IMR-90 (cell line): ENCODE results near the gene GNAO1. TPM values are rescaled to one million over a fixed set of nuclear protein-coding genes. Genes with fewer than 3 reads are reported as not detected.

Source experiments
- ATAC-seq: fragments of 200-7000 bp; cut with Tn5 transposase; 2 replicates; pipeline ENCODE4 v1.9.1; 2020; ENCODE audit warnings: low read depth, mild to moderate bottlenecking, moderate library complexity
- BruUV-seq: library from RNA; stranded (reverse); fragments of 400-500 nt; replicated peaks from 2 replicates; lab custom pipeline; 2021; lab: Mats Ljungman, UMichigan
- CTCF ChIA-PET: fragments of 300-600 bp; formaldehyde crosslinking; extraction: SDS; loops from one replicate; lab custom pipeline; 2021; ENCODE audit warnings: antibody characterized with exemption; lab: Yijun Ruan, JAX
- POLR2A ChIA-PET: fragments of 300-600 bp; sonication (Branson Sonifier 250); formaldehyde crosslinking; loops from one replicate; lab custom pipeline; 2022; ENCODE audit warnings: antibody characterized with exemption; ENCODE audit not compliant: unreplicated experiment; lab: Charles Lee
- DNase-seq: peaks from one replicate; pipeline ENCODE4 v3.0.0; 2013
- H2AFZ ChIP-seq: replicated peaks from 2 replicates; pipeline ENCODE3; 2013; ENCODE audit warnings: low read length, mild to moderate bottlenecking; ENCODE audit not compliant: poor library complexity
- H2AK5ac ChIP-seq: 2 replicates; pipeline ENCODE4 v1.6.1; 2013; ENCODE audit warnings: low read depth, low read length, inconsistent platforms
- H2AK9ac ChIP-seq: replicated peaks from 2 replicates; pipeline ENCODE3; 2013; ENCODE audit warnings: mild to moderate bottlenecking, low read depth, low read length, moderate library complexity; ENCODE audit not compliant: poor library complexity
- H2BK120ac ChIP-seq: 2 replicates; pipeline ENCODE4 v1.6.1; 2013; ENCODE audit warnings: low read depth, low read length, inconsistent platforms
- H2BK15ac ChIP-seq: 3 replicates; pipeline ENCODE4 v1.6.1; 2013; ENCODE audit warnings: low read depth, low read length, inconsistent platforms
- H2BK20ac ChIP-seq: 2 replicates; pipeline ENCODE4 v1.6.1; 2013; ENCODE audit warnings: low read depth, mild to moderate bottlenecking, inconsistent platforms, low read length, moderate library complexity
- H2BK5ac ChIP-seq: 2 replicates; pipeline ENCODE4 v1.6.1; 2013; ENCODE audit warnings: mild to moderate bottlenecking, low read depth, low read length, inconsistent platforms; ENCODE audit not compliant: poor library complexity, severe bottlenecking
- H3K14ac ChIP-seq: replicated peaks from 2 replicates; pipeline ENCODE4 v1.6.1; 2013; ENCODE audit warnings: low read depth, low read length, inconsistent platforms
- H3K18ac ChIP-seq: 2 replicates; pipeline ENCODE4 v1.6.1; 2013; ENCODE audit warnings: low read depth, low read length, control low read depth
- H3K23ac ChIP-seq: 2 replicates; pipeline ENCODE4 v1.6.1; 2013; ENCODE audit warnings: low read depth, low read length, inconsistent platforms
- H3K27ac ChIP-seq: 2 replicates; pipeline ENCODE4 v1.5.1; 2013; ENCODE audit warnings: mild to moderate bottlenecking, control low read depth, low read length; ENCODE audit not compliant: insufficient read depth
- H3K27me3 ChIP-seq: 2 replicates; pipeline ENCODE4 v1.6.1; 2013; ENCODE audit warnings: low read length; ENCODE audit not compliant: control insufficient read depth, insufficient read depth
- H3K36me3 ChIP-seq: 2 replicates; pipeline ENCODE4 v1.6.1; 2013; ENCODE audit warnings: low read length, mixed read lengths; ENCODE audit not compliant: control insufficient read depth, insufficient read depth
- H3K4ac ChIP-seq: 2 replicates; pipeline ENCODE4 v1.6.1; 2013; ENCODE audit warnings: low read depth, low read length, inconsistent platforms
- H3K4me1 ChIP-seq: 2 replicates; pipeline ENCODE4 v1.6.1; 2013; ENCODE audit warnings: low read length, mixed read lengths; ENCODE audit not compliant: control insufficient read depth, insufficient read depth
- H3K4me2 ChIP-seq: 2 replicates; pipeline ENCODE4 v1.6.1; 2013; ENCODE audit warnings: low read depth, mild to moderate bottlenecking, control low read depth, low read length, moderate library complexity
- H3K4me3 ChIP-seq: 2 replicates; pipeline ENCODE4 v1.5.1; 2013; ENCODE audit warnings: low read depth, mild to moderate bottlenecking, control low read depth, low read length, moderate library complexity; ENCODE audit not compliant: insufficient read depth
- H3K56ac ChIP-seq: 2 replicates; pipeline ENCODE4 v1.6.1; 2013; ENCODE audit warnings: low read length, inconsistent platforms; ENCODE audit not compliant: insufficient read depth; ENCODE audit errors: extremely low read depth
- H3K79me1 ChIP-seq, 2 experiments: 2 replicates each; pipeline ENCODE4 v1.6.1; 2013; ENCODE audit warnings: low read length in 2 of 2, inconsistent platforms in 1 of 2, low read depth in 1 of 2
- H3K9ac ChIP-seq: 2 replicates; pipeline ENCODE4 v1.6.1; 2013; ENCODE audit warnings: low read depth, low read length, control low read depth
- H3K9me1 ChIP-seq: 2 replicates; pipeline ENCODE4 v1.6.1; 2013; ENCODE audit warnings: low read length, inconsistent platforms; ENCODE audit not compliant: insufficient read depth
- H3K9me3 ChIP-seq: 2 replicates; pipeline ENCODE4 v1.6.1; 2013; ENCODE audit warnings: low read length; ENCODE audit not compliant: control insufficient read depth, insufficient read depth
- H4K20me1 ChIP-seq: 2 replicates; pipeline ENCODE4 v1.6.1; 2013; ENCODE audit warnings: low read length, inconsistent platforms; ENCODE audit not compliant: insufficient read depth
- H4K5ac ChIP-seq: 2 replicates; pipeline ENCODE4 v1.6.1; 2013; ENCODE audit warnings: mild to moderate bottlenecking, low read depth, low read length, control low read depth
- H4K8ac ChIP-seq, 2 experiments: 2 replicates each; pipeline ENCODE4 v1.6.1; 2013; ENCODE audit warnings: low read depth in 2 of 2, low read length in 2 of 2, control low read depth in 1 of 2, inconsistent platforms in 1 of 2
- H4K91ac ChIP-seq: 2 replicates; pipeline ENCODE4 v1.6.1; 2013; ENCODE audit warnings: low read depth, low read length, inconsistent platforms; ENCODE audit not compliant: insufficient read depth
- BHLHE40 ChIP-seq: fragments of 150-350 bp; IDR thresholded peaks from 2 replicates; pipeline ENCODE4 v1.6.1; 2016; ENCODE audit warnings: mild to moderate bottlenecking, low read depth, low read length
- CEBPB ChIP-seq: IDR thresholded peaks from 2 replicates; pipeline ENCODE4 v1.6.1; 2012; ENCODE audit warnings: low read depth, low read length, improper control_type of control experiment
- FOS ChIP-seq: fragments of 150-350 bp; IDR thresholded peaks from 2 replicates; pipeline ENCODE4 v1.6.1; 2016; ENCODE audit warnings: low read depth, low read length
- MAFK ChIP-seq: IDR thresholded peaks from 2 replicates; pipeline ENCODE4 v1.6.1; 2012; ENCODE audit warnings: low read depth, low read length, improper control_type of control experiment
- MAZ ChIP-seq: IDR thresholded peaks from 2 replicates; pipeline ENCODE4 v1.6.1; 2012; ENCODE audit warnings: low read depth, mild to moderate bottlenecking, low read length, improper control_type of control experiment, moderate library complexity, borderline replicate concordance
- MXI1 ChIP-seq: IDR thresholded peaks from 2 replicates; pipeline ENCODE4 v1.6.1; 2012; ENCODE audit warnings: low read depth, mild to moderate bottlenecking, low read length, moderate library complexity, borderline replicate concordance
- NFE2L2 ChIP-seq: fragments of 150-350 bp; IDR thresholded peaks from 2 replicates; pipeline ENCODE4 v1.6.1; 2016; ENCODE audit warnings: low read depth, mild to moderate bottlenecking, low read length
- POLR2A ChIP-seq: IDR thresholded peaks from 2 replicates; pipeline ENCODE4 v1.6.1; 2012; ENCODE audit warnings: mild to moderate bottlenecking, low read depth, low read length
- RCOR1 ChIP-seq: IDR thresholded peaks from 2 replicates; pipeline ENCODE4 v1.6.1; 2012; ENCODE audit warnings: mild to moderate bottlenecking, low read length, improper control_type of control experiment; ENCODE audit not compliant: insufficient replicate concordance
- SMC3 ChIP-seq: fragments of 150-350 bp; IDR thresholded peaks from 2 replicates; pipeline ENCODE4 v1.6.1; 2016; ENCODE audit warnings: low read depth, mild to moderate bottlenecking, antibody characterized with exemption, low read length, moderate library complexity
- WGBS, 2 experiments: methylation state at CpG; one replicate each; pipeline versions ENCODE4 v1.1.5 to v1.1.7; 2013; ENCODE audit warnings: missing lambda C conversion rate in 2 of 2; ENCODE audit not compliant: insufficient read length in 1 of 2; ENCODE audit errors: extremely low coverage in 2 of 2; 5-methylcytosine and 5-hydroxymethylcytosine counted together
- dilution Hi-C: fragments of 300-500 bp; cut with HindIII; formaldehyde crosslinking; loops from one replicate; pipeline ENCODE4 v1.14.3; 2018; ENCODE audit warnings: low sequenced_read_pairs; ENCODE audit not compliant: unreplicated experiment
- in situ Hi-C: fragments of 300-500 bp; cut with MboI; formaldehyde crosslinking; loops from 3 replicates; pipeline ENCODE4 v1.14.3; 2019; ENCODE audit warnings: low sequenced_read_pairs, inconsistent platforms, mixed read lengths
- intact Hi-C: fragments of 100-400 bp; cut with micrococcal nuclease; formaldehyde crosslinking; loops from 2 replicates; pipeline ENCODE4 v1.10.0; 2022
- polyA plus RNA-seq, 3 experiments: library from polyadenylated mRNA; depleted of rRNA; stranded (reverse); fragments of >200 nt; gene quantifications; 2 replicates each; pipeline ENCODE4 v1.2.3, GENCODE V29; 2012; ENCODE audit warnings: low replicate concordance in 1 of 3
- total RNA-seq: library from RNA; depleted of rRNA; stranded (reverse); fragments of >200 nt; gene quantifications from 2 replicates; pipeline ENCODE4 v1.2.3, GENCODE V29; 2012
- TF ChIP-seq, protein P1 (sequence below): fragments of 150-350 bp; IDR thresholded peaks from 2 replicates; pipeline ENCODE4 v1.6.1; 2017; ENCODE audit warnings: mild to moderate bottlenecking, antibody characterized with exemption, low read length, low read depth
- TF ChIP-seq, protein P2 (sequence below): fragments of 150-350 bp; IDR thresholded peaks from 2 replicates; pipeline ENCODE4 v1.6.1; 2016; ENCODE audit warnings: low read depth, mild to moderate bottlenecking, low read length, moderate library complexity, borderline replicate concordance

The GNAO1 gene
- total and polyA plus RNA-seq, 2 of the 4 experiments (the other 2 are of a cell fraction), result under 0.01 to 0.07 TPM

DNA sequence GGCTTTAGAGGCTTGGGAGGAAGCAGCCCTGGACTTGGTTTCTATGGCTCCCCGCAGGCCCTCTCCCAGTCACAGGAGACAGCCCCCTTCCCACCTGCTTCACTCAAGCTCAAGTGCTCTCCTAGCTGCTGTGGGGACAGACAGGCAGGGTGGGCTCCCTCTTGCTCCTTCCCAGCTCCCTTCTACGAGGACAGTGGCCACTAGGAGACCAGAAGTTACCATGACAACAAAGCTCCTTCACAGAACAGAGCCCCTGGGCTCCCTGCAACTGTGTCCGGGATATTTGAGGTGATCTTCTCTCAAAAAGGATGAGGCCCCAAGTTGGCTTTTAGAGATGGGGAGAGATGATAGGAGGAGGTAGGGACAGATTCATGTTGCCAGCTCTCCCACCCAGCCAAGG, 117.7 kb downstream of the GNAO1 start:
- no peaks in the 10 kb centered on the region for H3K9me3 ChIP-seq
- H4K5ac ChIP-seq, result no peak overlapping the region
- POLR2A ChIA-PET, result no interaction called here
- no peaks in the 10 kb centered on the region; the same call in 1 of the 2 replicates for H3K9me1 ChIP-seq
- H4K8ac ChIP-seq, result no peak overlapping the region
- no peaks in the 10 kb centered on the region for H3K79me1 ChIP-seq
- no peak overlapping the region for H3K14ac ChIP-seq
- no peak for TF ChIP-seq FOS
- TF ChIP-seq POLR2A, result no peak
- no peak for TF ChIP-seq MAZ
- TF ChIP-seq MAFK, result no peak
- TF ChIP-seq RCOR1, result no peak
- no peak for TF ChIP-seq MXI1
- TF ChIP-seq, protein P1, sequence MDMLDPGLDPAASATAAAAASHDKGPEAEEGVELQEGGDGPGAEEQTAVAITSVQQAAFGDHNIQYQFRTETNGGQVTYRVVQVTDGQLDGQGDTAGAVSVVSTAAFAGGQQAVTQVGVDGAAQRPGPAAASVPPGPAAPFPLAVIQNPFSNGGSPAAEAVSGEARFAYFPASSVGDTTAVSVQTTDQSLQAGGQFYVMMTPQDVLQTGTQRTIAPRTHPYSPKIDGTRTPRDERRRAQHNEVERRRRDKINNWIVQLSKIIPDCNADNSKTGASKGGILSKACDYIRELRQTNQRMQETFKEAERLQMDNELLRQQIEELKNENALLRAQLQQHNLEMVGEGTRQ, result no peak
- no peak for TF ChIP-seq CEBPB
- TF ChIP-seq BHLHE40, result no peak
- no peak for TF ChIP-seq SMC3
- TF ChIP-seq, protein P2, sequence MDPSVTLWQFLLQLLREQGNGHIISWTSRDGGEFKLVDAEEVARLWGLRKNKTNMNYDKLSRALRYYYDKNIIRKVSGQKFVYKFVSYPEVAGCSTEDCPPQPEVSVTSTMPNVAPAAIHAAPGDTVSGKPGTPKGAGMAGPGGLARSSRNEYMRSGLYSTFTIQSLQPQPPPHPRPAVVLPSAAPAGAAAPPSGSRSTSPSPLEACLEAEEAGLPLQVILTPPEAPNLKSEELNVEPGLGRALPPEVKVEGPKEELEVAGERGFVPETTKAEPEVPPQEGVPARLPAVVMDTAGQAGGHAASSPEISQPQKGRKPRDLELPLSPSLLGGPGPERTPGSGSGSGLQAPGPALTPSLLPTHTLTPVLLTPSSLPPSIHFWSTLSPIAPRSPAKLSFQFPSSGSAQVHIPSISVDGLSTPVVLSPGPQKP, result no peak
- TF ChIP-seq NFE2L2, result no peak
- no peak overlapping the region for H3K4me2 ChIP-seq
- H2BK20ac ChIP-seq, result no peak overlapping the region
- WGBS, 2 experiments, result no CpG with 5 or more reads among the region's 3 CpGs
- no peak overlapping the region for H2BK5ac ChIP-seq
- H3K36me3 ChIP-seq, result no peaks in the 10 kb centered on the region
- no peak overlapping the region for H3K9ac ChIP-seq
- no peak overlapping the region for H2AK9ac ChIP-seq
- BruUV-seq, result no TSS peak
- H2BK15ac ChIP-seq, result no peak overlapping the region
- no peak overlapping the region for H3K56ac ChIP-seq
- in situ Hi-C loops, result loop anchor here (25.0 kb wide), 2 partner anchors 597 to 847 kb away; no protein-coding TSS in a partner anchor
- no peak overlapping the region for H3K4ac ChIP-seq
- no peaks in the 10 kb centered on the region for H3K4me1 ChIP-seq
- H3K27me3 ChIP-seq, result peaks cover 40% of the 10 kb centered on the region
- no peak overlapping the region for H3K27ac ChIP-seq
- H2AK5ac ChIP-seq, result no peak overlapping the region
- DNase-seq (no peak), ATAC-seq (no peak)
- H3K18ac ChIP-seq, result no peak overlapping the region
- dilution Hi-C loops, result no loop called here
- H3K4me3 ChIP-seq, result no peak overlapping the region
- no peak overlapping the region for H3K23ac ChIP-seq
- no peak overlapping the region for H2AFZ ChIP-seq
- H4K20me1 ChIP-seq, result no peaks in the 10 kb centered on the region
- no peak overlapping the region for H2BK120ac ChIP-seq
- no peak overlapping the region for H4K91ac ChIP-seq
- CTCF ChIA-PET, result no interaction called here
- intact Hi-C loops, result no loop called here
